KBM-7 (cell line): Measurements from ENCODE around the gene APOL2.
"Not testable (repeated sequence)": the region's sequence is repeated elsewhere in the genome, so short reads cannot be mapped to it uniquely, and the experiment has no call there.

Experiments used
- DNase-seq: peaks from one replicate; pipeline ENCODE4 v3.0.0-alpha.2; 2015
- in situ Hi-C: fragments of 300-500 bp; cut with MboI; formaldehyde crosslinking; loops from 2 replicates; pipeline ENCODE4 v1.14.3; 2020; ENCODE audit warnings: low sequenced_read_pairs, low pct_unique_long_range_greater_than_20kb, mixed read lengths

The APOL2 gene

DNA sequence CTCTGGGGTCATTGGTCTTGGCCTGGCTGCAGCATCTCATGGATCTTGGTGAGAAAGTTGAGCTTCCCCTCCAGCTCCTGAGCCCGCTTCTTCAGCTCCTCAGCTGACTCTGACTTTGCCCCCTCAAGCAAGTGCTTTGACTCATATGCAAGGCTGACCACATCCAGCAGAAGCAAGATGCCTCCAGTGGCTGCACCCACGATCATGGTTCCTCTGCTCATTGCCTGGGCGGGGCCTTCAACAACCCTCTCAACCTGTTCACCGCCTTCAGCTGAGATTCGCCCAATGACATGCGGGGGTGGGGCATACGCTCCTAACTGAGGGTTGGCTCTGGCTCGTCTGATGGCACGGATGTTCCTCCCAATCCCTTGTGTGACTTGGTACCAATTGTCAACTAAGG is 11.9 kb downstream of the APOL2 start:
- in situ Hi-C loops, result no loop called here
- DNase-seq, result no peak

DNA sequence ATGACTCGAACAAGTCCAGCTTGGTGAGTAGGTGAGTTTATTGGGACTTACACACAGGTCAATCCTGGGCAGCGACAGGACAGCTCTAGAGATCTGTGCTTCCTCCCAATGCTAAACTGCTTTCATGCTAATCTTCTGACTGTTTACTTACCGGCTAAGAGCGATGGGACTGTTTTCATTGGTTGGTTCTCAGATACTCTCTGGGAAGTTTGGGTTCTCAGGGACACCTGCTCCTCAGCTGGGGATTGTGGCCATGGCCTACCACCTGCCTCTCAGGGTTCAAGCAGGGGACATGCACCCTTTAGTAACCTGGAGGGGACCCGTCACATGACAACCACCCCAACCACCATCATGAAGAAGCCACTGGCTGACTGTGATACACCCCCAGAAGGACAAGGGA is 13.1 kb downstream of the APOL2 start:
- DNase-seq, result no peak
- in situ Hi-C loops, result no loop called here

DNA sequence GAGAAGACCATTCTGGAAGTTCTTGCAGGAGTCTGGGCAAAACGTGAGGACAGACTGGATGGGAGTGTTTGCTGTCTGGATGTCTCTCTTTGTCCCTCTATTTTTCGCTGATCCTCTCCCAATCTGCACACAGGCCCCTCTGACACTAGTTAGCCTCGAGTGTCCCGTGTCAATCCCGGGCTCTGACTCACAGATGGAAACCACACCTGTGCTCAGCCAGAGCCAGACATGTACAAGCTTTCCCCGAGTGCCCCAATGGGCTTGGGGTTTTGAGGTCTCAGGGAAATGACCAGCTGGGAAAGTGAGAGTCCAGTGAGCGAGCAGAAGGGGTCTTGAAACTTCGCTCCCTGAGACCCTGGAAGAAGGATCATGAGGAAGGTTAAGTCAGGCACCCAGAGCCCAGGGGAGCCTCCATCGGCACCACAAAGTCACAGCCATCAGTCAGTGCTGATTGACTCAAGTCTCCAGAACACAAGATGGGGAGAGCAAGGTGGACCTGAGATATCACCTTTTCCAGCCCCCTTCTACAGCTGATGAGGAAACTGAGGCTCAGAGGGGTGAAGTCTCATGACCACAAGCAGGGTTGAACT is 13.9 kb downstream of the APOL2 start:
- no peak for DNase-seq
- in situ Hi-C loops, result no loop called here

GRCh38 chr22:36224245-36224644 is 15.1 kb downstream of the APOL2 start:
- in situ Hi-C loops, result no loop called here
- DNase-seq, result no peak

- in situ Hi-C loops, result no loop called here
- DNase-seq, result no peak
These were observed 15.8 kb downstream of the APOL2 start for GRCh38 chr22:36223504-36223903.

DNA sequence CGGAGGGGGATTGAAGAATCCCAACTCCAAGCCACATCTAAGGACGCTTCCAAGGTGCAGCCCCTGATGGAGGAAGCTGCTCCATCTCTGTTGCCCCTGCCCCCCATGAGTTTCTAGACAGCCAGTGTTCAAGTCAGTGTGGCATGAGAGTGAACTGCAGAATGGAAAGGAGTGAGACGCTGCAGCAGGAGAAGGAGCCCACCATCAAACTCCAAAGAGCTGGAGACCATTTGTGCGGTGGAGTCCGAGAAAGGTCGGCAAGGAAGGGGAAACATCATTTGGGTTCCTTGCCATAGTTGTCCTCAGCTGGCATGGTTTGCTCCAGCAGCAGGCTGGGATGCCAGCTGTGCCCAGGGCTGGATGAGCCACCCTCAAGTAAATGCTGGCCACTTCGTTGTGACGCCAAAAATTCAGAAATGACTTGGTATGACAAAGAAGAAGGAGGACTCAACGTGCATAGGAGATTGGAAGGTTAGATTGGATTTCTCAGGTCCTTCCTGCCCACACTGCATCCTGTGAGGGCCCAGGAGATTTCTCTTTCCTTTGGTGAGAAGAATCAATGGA is 16.4 kb downstream of the APOL2 start:
- no peak for DNase-seq
- in situ Hi-C loops, result no loop called here

GRCh38 chr22:36221799-36222751 is 17.3 kb downstream of the APOL2 start:
- DNase-seq, result peak; percentile 75
- in situ Hi-C loops, result no loop called here

DNA sequence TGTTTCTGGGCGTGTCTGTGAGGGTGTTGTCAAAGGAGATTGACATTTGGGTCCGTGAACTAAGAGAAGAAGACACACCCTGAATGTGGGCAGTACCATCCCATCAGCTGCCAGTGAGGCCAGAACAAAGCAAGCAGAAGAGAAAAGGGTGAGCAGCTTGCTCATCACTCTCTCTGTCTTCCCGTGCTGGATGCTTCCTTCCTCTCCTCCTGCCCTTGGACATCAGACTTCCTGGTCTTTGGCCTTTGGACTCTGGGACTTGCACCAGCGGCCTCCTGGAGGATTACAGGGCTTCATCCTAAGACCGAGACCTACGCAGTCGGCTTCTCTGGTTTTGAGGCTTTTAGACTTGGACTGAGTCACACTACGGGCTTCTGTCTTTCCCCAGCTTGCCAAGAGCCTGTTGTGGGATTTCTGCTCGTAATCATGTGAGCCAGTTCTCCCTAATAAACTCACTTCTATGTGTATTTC is 18.8 kb downstream of the APOL2 start:
- in situ Hi-C loops, result no loop called here
- DNase-seq, result no peak

GRCh38 chr22:36218648-36219193 is 20.6 kb downstream of the APOL2 start:
- DNase-seq, result peak; percentile 18
- in situ Hi-C loops, result no loop called here

DNA sequence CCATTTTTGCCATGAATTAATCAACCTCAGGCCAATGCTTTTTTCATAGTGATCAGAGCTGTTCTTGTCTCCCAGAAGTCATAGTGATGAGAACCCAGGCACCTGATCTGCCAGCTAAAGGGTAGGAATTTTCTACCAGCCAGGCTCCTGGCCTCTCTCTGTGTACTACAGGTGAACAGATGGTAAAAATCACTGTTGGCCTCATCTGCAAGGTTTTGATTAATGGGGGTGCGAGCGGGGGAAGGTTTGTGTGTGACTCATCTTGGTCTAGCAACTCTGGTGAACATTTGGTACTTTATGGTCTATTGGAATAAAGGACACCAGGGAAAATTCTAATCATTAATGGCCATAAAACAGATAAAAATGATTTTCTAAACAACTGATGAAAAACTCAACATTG is 23.3 kb downstream of the APOL2 start:
- DNase-seq, result no peak
- in situ Hi-C loops, result no loop called here

DNA sequence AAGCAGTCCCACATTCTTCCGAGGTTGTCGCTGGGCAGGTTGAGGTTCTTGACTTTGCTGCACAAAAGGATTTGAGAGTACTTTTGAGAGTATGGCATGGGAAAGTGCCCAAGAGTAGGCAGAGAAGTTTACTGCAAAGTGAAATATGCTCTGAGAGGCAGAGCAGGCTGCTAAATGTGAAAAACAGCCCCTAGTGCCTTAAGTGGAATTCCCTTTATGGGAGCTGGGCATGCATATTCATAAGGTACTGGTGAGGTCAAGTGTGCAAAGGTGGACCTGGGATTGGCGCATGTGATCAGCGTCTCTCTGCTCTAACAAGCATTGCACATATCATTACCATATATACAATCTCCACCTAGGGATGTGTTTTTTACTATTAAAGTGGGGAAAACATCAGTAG is 25.7 kb downstream of the APOL2 start:
- no peak for DNase-seq

GRCh38 chr22:36212901-36213300 is 26.4 kb downstream of the APOL2 start:
- in situ Hi-C loops, result no loop called here
- DNase-seq, result peak; percentile 59

More for the DNA sequence above, 25.7 kb downstream of the APOL2 start:
- in situ Hi-C loops, result no loop called here

- in situ Hi-C loops, result no loop called here
- peak; percentile 84 for DNase-seq
These were observed 28.0 kb downstream of the APOL2 start for GRCh38 chr22:36211237-36211861.

- DNase-seq, result no peak
- in situ Hi-C loops, result no loop called here
These were observed 29.1 kb downstream of the APOL2 start for GRCh38 chr22:36210224-36210623.

DNA sequence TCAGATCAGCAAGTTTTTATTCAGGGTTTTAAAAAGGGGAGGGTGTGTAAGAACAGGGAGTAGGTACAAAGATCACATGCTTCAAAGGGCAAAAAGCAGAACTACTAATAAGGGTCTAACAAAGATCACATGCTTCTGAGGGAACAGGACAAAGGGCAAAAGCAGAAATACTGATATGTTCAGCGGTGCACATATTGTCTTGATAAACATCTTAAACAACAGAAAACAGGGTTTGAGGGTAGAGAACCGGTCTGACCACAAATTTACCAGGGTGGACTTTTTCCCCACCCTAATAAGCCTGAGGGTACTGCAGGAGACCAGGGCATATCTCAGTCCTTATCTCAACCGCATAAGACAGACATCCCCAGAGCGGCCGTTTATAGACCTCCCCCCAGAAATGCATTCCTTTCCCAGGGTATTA is 29.8 kb downstream of the APOL2 start:
- DNase-seq, in situ Hi-C loops: not testable (repeated sequence)

GRCh38 chr22:36208914-36209313 is 30.4 kb downstream of the APOL2 start:
- in situ Hi-C loops, result no loop called here
- DNase-seq, result no peak

DNA sequence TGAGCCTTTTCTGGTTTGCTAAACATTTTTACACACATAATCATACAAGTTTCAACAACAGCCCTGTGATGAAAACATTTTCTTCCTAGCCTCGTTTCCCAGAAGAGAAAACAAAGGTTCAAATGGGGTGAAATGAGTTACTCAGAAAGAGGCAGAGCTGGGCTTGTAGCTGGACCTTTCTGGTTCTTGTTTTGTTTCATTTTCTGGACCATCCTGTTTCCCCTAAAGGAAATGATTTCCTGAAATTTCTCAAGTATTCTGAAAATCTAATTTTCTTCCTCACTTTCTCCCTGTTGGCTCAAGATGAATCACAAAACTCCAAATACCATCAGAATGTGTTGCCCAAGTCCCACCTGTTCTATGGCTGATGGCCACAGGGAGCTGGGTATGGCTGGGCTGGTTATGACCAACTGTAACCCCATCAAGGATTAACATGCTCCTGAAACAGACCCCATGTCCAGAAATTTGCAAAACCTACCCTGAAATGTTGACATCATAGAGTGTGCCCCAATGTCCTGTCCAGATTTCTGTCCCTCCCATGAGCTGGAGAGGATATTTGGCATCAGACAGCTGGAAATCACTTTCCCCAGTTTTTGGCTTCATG is 31.1 kb downstream of the APOL2 start:
- in situ Hi-C loops, result no loop called here
- no peak for DNase-seq

GRCh38 chr22:36206255-36206654 is 33.1 kb downstream of the APOL2 start:
- DNase-seq, result no peak
- in situ Hi-C loops, result no loop called here

DNA sequence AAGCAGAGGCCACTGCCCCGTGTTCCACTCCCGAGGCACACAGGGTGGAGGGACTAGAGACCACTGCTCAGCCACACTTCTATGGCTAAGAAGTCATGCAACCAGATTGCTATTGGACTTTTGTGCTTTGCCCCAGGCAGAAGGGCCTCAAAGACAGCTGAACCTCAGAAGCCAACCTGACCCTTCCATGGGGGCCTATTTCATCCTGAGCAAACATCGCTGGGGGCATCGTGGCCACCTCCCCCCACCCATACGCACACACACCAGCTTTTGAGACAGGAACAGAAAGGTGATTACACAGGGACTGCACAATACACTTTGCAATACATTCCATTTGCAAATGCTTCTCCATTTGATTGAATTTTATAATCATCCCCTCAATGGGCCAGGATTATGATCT is 33.8 kb downstream of the APOL2 start:
- in situ Hi-C loops, DNase-seq: not testable (repeated sequence)
